Left lung (tissue), 10 donors: Measurements from ENCODE around the gene ADORA2A. TPM values are rescaled to one million over a fixed set of nuclear protein-coding genes. Genes with fewer than 3 reads are reported as not detected.
"Not testable (repeated sequence)": the region's sequence is repeated elsewhere in the genome, so short reads cannot be mapped to it uniquely, and the experiment has no call there.

Experiments
- ATAC-seq: fragments of 200-7000 bp; cut with Tn5 transposase; one replicate; pipeline ENCODE4 v1.9.1; 2020; ENCODE audit warnings: moderate library complexity
- DNase-seq, 4 donors: peaks; one replicate each; pipeline ENCODE4 v3.0.0-alpha.2; 2013 to 2020
- H3K27ac ChIP-seq, 2 donors: fragments of 200-600 bp; sonication (generic) in 1 of 2; one replicate each; pipeline versions ENCODE4 v1.5.0 to v1.8.0; 2020 to 2021
- H3K27me3 ChIP-seq, 2 donors: fragments of 200-600 bp; sonication (generic) in 1 of 2; one replicate each; pipeline versions ENCODE4 v1.5.0 to v1.8.0; 2020 to 2021
- H3K36me3 ChIP-seq, 2 donors: fragments of 200-600 bp; sonication (generic) in 1 of 2; one replicate each; pipeline versions ENCODE4 v1.5.0 to v1.8.0; 2020 to 2021
- H3K4me1 ChIP-seq, 2 donors: fragments of 200-600 bp; one replicate each; pipeline ENCODE4 v1.8.0; 2021
- H3K4me3 ChIP-seq, 2 donors: fragments of 200-600 bp; sonication (generic) in 1 of 2; one replicate each; pipeline versions ENCODE4 v1.5.0 to v1.8.0; 2020 to 2021; ENCODE audit warnings: mild to moderate bottlenecking in 1 of 2
- H3K9me3 ChIP-seq, 2 donors: fragments of 200-600 bp; sonication (generic) in 1 of 2; one replicate each; pipeline versions ENCODE4 v1.5.0 to v1.8.0; 2020 to 2021
- intact Hi-C, 2 donors: fragments of 100-400 bp; cut with DNase I; formaldehyde crosslinking; loops; one replicate each; pipeline versions ENCODE4 v1.11.2 to v1.14.2; 2022
- polyA plus RNA-seq, 6 donors: library from polyadenylated mRNA; unstranded; fragments of 120-200 nt; gene quantifications; one replicate each; pipeline ENCODE4 v1.2.1, GENCODE V29; 2013; ENCODE audit not compliant: insufficient read length in 6 of 6
- total RNA-seq, 2 donors: library from RNA; stranded (reverse); fragmentation: NEBNext Ultra II Directional; extraction: Animal tissue kit (Norgen Biotek cat#: 25700); gene quantifications; one replicate each; pipeline ENCODE4 v1.2.1, GENCODE V29; 2021
- TF ChIP-seq, protein P1 (sequence below), 2 donors: fragments of 200-600 bp; sonication (generic) in 1 of 2; IDR thresholded peaks; one replicate each; pipeline versions ENCODE4 v1.5.0 to v1.8.0; 2021; ENCODE audit warnings: antibody characterized with exemption in 2 of 2
- donor health status: DM: no; HTN: yes; CAD: no.
- donor health status: DM: no; HTN: no; CAD: no.

Gene ADORA2A
- total and polyA plus RNA-seq, 8 donors = 11.5 to 31.9 (median 25.9) TPM

DNA sequence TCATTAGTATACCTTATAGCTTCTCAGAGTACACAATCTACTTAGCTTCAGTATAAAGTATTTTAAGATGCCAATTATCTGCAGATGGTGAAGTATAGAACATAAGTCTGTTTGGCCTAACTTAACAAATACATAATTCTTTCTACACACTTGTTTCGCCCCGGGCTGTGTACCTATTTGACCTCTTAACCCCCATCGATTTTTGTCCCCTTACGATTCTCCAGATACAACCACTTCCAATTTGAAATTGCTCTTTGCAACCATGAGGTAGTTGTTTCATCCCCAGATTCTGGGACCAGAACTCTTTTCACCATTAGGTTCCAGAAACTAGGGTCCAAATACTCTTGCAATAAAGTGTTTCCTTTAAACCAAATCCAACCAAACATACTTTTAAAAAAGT lies 57.8 kb downstream of the ADORA2A start:
- intact Hi-C loops = no loop called here
- no peaks in the 10 kb centered on the region for H3K9me3 ChIP-seq
- H3K27ac ChIP-seq = no peak overlapping the region
- peaks cover 9 to 47% of the 10 kb centered on the region in 2 donors for H3K4me1 ChIP-seq
- no peaks in the 10 kb centered on the region for H3K27me3 ChIP-seq
- no peak for ATAC-seq
- no peak overlapping the region for H3K4me3 ChIP-seq
- TF ChIP-seq, protein P1, sequence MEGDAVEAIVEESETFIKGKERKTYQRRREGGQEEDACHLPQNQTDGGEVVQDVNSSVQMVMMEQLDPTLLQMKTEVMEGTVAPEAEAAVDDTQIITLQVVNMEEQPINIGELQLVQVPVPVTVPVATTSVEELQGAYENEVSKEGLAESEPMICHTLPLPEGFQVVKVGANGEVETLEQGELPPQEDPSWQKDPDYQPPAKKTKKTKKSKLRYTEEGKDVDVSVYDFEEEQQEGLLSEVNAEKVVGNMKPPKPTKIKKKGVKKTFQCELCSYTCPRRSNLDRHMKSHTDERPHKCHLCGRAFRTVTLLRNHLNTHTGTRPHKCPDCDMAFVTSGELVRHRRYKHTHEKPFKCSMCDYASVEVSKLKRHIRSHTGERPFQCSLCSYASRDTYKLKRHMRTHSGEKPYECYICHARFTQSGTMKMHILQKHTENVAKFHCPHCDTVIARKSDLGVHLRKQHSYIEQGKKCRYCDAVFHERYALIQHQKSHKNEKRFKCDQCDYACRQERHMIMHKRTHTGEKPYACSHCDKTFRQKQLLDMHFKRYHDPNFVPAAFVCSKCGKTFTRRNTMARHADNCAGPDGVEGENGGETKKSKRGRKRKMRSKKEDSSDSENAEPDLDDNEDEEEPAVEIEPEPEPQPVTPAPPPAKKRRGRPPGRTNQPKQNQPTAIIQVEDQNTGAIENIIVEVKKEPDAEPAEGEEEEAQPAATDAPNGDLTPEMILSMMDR (IDR thresholded peaks at IDR 0.05) = no peak
- no peak for DNase-seq
- no peaks in the 10 kb centered on the region for H3K36me3 ChIP-seq

DNA sequence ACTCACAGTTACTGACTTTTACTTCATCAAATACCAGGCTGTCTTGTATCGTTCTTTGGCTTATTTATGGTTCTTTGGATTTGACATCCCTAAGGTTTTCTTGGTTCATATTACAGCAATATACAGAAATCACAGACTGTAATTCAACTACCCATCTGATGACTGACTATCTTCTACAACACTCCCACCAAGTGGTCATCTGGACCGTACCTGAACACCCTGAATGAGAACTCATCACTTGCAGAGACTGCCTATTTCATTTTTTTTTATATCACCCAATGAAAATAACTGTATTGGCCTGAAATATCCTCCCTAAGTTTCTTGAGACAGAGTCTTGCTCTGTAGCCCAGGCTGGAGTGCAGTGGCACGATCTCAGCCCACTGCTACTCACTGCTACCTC lies 58.2 kb downstream of the ADORA2A start:
- Histone ChIP-seq H3K9me3 (no peaks in the 10 kb centered on the region), H3K36me3 (no peaks in the 10 kb centered on the region), H3K4me1 (peaks cover 9 to 46% of the 10 kb centered on the region in 2 donors), H3K4me3 (no peak overlapping the region), H3K27me3 (no peaks in the 10 kb centered on the region), H3K27ac (no peak overlapping the region)
- no peak for ATAC-seq
- intact Hi-C loops = no loop called here
- DNase-seq = no peak
- TF ChIP-seq, protein P1 (IDR thresholded peaks at IDR 0.05) = no peak

DNA sequence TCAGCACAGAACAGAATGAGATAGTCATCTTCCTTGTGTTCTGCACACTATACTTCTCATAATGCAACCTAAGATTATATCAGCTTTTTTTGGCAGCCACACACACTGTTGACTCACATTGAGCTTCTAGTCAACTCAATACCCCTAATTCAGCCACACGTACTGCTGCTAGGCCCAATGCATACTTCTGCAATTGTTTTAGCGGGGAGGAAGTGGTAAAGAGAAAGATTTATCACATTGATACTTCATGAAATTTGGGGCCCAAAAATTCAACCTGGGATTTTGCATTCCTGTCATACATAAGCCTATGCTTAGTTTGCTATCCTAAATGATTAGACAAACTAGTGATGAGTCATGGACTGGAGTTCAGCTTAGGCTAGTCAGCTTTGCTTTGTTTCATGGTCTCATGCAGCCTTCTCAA lies 59.1 kb downstream of the ADORA2A start:
- H3K27ac ChIP-seq = no peak overlapping the region
- H3K36me3 ChIP-seq = no peaks in the 10 kb centered on the region
- intact Hi-C loops = no loop called here
- H3K4me3 ChIP-seq = no peak overlapping the region
- DNase-seq (no peak), ATAC-seq (no peak)
- H3K27me3 ChIP-seq = no peaks in the 10 kb centered on the region
- no peaks in the 10 kb centered on the region for H3K9me3 ChIP-seq
- TF ChIP-seq, protein P1 (IDR thresholded peaks at IDR 0.05) = no peak
- H3K4me1 ChIP-seq = peaks cover 9 to 39% of the 10 kb centered on the region in 2 donors

DNA sequence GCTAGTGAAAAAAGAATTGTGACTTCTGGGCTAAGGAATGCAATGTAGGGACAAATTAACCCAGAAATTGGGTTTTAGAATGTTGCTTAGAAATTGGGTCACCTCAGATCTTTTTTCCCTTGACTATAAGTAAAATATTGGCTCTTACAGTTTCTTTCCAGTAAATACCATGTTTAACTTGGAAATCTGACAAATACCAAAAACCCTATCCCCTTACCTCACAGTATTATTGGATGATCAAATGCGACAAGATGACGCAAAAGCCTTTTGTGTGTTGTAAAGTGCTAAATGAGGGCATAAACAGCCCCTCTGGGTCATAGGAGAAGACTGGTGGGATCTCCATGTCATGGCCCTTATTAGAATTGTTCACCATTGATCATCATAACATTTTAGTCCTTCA lies 61.6 kb downstream of the ADORA2A start:
- DNase-seq (no peak), ATAC-seq (no peak)
- intact Hi-C loops = no loop called here
- Histone ChIP-seq H3K27me3 (peaks cover 2 to 10% of the 10 kb centered on the region in 2 donors), H3K4me3 (no peak overlapping the region), H3K36me3 (no peaks in the 10 kb centered on the region), H3K4me1 (peaks cover 0 to 15% of the 10 kb centered on the region in 2 donors), H3K9me3 (no peaks in the 10 kb centered on the region), H3K27ac (no peak overlapping the region)
- TF ChIP-seq, protein P1 (IDR thresholded peaks at IDR 0.05) = no peak

DNA sequence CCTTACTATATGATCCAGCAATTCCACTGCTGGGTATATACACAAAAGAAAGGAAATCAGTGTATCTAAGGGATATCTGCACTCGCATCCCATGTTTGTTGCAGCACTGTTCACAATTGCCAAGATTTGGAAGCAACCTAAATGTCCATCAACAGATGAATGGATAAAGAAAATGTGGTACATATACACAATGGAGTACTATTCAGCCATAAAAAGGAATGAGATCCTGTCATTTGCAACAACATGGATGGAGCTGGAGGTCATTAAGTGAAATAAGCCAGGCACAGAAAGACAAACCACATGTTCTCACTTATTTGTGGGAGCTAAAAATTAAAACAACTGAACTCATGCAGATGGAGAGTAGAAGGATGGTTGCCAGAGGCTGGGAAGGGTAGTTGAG lies 62.0 kb downstream of the ADORA2A start:
- ATAC-seq, intact Hi-C loops, H3K36me3 ChIP-seq, DNase-seq, H3K9me3 ChIP-seq, H3K4me3 ChIP-seq, H3K27ac ChIP-seq: not testable (repeated sequence)
- peaks cover 0 to 13% of the 10 kb centered on the region in 2 donors for H3K4me1 ChIP-seq
- peaks cover 6 to 14% of the 10 kb centered on the region in 2 donors for H3K27me3 ChIP-seq

Other genes starting within 250 kb of the ADORA2A start
- gene SUSD2, start 246.1 kb upstream of the ADORA2A start, total RNA-seq = 100 to 1,000 TPM in 1 of 2 donors, 10 to 100 TPM in 1; 63.2 to 374 TPM
- 10 to 100 TPM in 4 of 6 donors, 1 to 10 TPM in 2; 8.2 to 20.0 (median 13.3) TPM for gene SUSD2, start 246.1 kb upstream of the ADORA2A start, polyA plus RNA-seq
- 10 to 100 TPM; 18.9 to 25.6 TPM for gene GGT5, start 182.5 kb upstream of the ADORA2A start, total RNA-seq
- 10 to 100 TPM; 10.6 to 15.7 (median 12.5) TPM for gene GGT5, start 182.5 kb upstream of the ADORA2A start, polyA plus RNA-seq
- gene SPECC1L, start 156.8 kb upstream of the ADORA2A start, total RNA-seq = 10 to 100 TPM; 70.9 to 94.4 TPM
- 10 to 100 TPM; 76.3 to 91.6 (median 80.9) TPM for gene SPECC1L, start 156.8 kb upstream of the ADORA2A start, polyA plus RNA-seq
- 1 to 10 TPM in 1 of 2 donors, under 1 TPM in 1; 0.50 to 2.2 TPM for gene UPB1, start 67.7 kb downstream of the ADORA2A start, total RNA-seq
- gene UPB1, start 67.7 kb downstream of the ADORA2A start, polyA plus RNA-seq = 1 to 10 TPM; 1.0 to 2.3 (median 1.8) TPM
- gene GUCD1, start 127.5 kb downstream of the ADORA2A start, total RNA-seq = 100 to 1,000 TPM; 115 to 188 TPM
- 100 to 1,000 TPM in 1 of 6 donors, 10 to 100 TPM in 5; 81.7 to 109 (median 88.7) TPM for gene GUCD1, start 127.5 kb downstream of the ADORA2A start, polyA plus RNA-seq
- gene SNRPD3, start 128.4 kb downstream of the ADORA2A start, total RNA-seq = 10 to 100 TPM; 62.7 to 67.3 TPM
- gene SNRPD3, start 128.4 kb downstream of the ADORA2A start, polyA plus RNA-seq = 100 to 1,000 TPM; 160 to 187 (median 180) TPM
- gene LRRC75B, start 165.5 kb downstream of the ADORA2A start, total RNA-seq = 10 to 100 TPM in 1 of 2 donors, 1 to 10 TPM in 1; 6.8 to 11.4 TPM
- 10 to 100 TPM; 25.8 to 35.1 (median 33.7) TPM for gene LRRC75B, start 165.5 kb downstream of the ADORA2A start, polyA plus RNA-seq
- gene GGT1, start 175.6 kb downstream of the ADORA2A start, total RNA-seq = 10 to 100 TPM; 42.5 to 96.4 TPM
- gene GGT1, start 175.6 kb downstream of the ADORA2A start, polyA plus RNA-seq = 10 to 100 TPM in 5 of 6 donors, 1 to 10 TPM in 1; 9.1 to 18.8 (median 12.3) TPM